ENCODE results near the gene STMP1.
"Not testable (repeated sequence)": the region's sequence is repeated elsewhere in the genome, so short reads cannot be mapped to it uniquely, and the experiment has no call there.

The STMP1 gene

GRCh38 chr7:135692606-135693005, 30.3 kb downstream of the STMP1 start:
- H3K27ac ChIP-seq (ENCODE audit: low read depth in 2 of 2, low read length in 2 of 2); H3K36me3 ChIP-seq (ENCODE audit: control insufficient read depth in 2 of 2, insufficient read depth in 2 of 2, low read length in 2 of 2); H3K9me3 ChIP-seq (ENCODE audit: control insufficient read depth in 2 of 2, low read length in 2 of 2); H3K4me3 ChIP-seq (ENCODE audit: low read length in 2 of 2); H3K9ac ChIP-seq (ENCODE audit: low read depth in 1 of 2, low read length in 2 of 2); H3K4me1 ChIP-seq (ENCODE audit: control insufficient read depth in 2 of 2, insufficient read depth in 2 of 2, low read length in 2 of 2); H3K27me3 ChIP-seq (ENCODE audit: control insufficient read depth in 2 of 2, insufficient read depth in 2 of 2, low read length in 2 of 2): not testable (repeated sequence)

GRCh38 chr7:135693558-135693957, 31.2 kb downstream of the STMP1 start:
- Histone ChIP-seq H3K27ac (ENCODE audit: low read depth in 2 of 2, low read length in 2 of 2) (no peak overlapping the region), H3K27me3 (ENCODE audit: control insufficient read depth in 2 of 2, insufficient read depth in 2 of 2, low read length in 2 of 2) (no peaks in the 10 kb centered on the region), H3K9me3 (ENCODE audit: control insufficient read depth in 2 of 2, low read length in 2 of 2) (no peaks in the 10 kb centered on the region), H3K4me1 (ENCODE audit: control insufficient read depth in 2 of 2, insufficient read depth in 2 of 2, low read length in 2 of 2) (no peaks in the 10 kb centered on the region), H3K36me3 (ENCODE audit: control insufficient read depth in 2 of 2, insufficient read depth in 2 of 2, low read length in 2 of 2) (peaks cover 2% of the 10 kb centered on the region in 2 donors), H3K9ac (ENCODE audit: low read depth in 1 of 2, low read length in 2 of 2) (no peak overlapping the region), H3K4me3 (ENCODE audit: low read length in 2 of 2) (no peak overlapping the region)

- Histone ChIP-seq H3K27ac (ENCODE audit: low read depth in 2 of 2, low read length in 2 of 2) (no peak overlapping the region), H3K9ac (ENCODE audit: low read depth in 1 of 2, low read length in 2 of 2) (no peak overlapping the region)
These were observed 35.1 kb downstream of the STMP1 start for GRCh38 chr7:135697276-135698049.

GRCh38 chr7:135704074-135704473, 41.8 kb downstream of the STMP1 start:
- Histone ChIP-seq H3K27ac (ENCODE audit: low read depth in 2 of 2, low read length in 2 of 2) (no peak overlapping the region), H3K9me3 (ENCODE audit: control insufficient read depth in 2 of 2, low read length in 2 of 2) (no peaks in the 10 kb centered on the region), H3K36me3 (ENCODE audit: control insufficient read depth in 2 of 2, insufficient read depth in 2 of 2, low read length in 2 of 2) (no peaks in the 10 kb centered on the region), H3K4me3 (ENCODE audit: low read length in 2 of 2) (no peak overlapping the region), H3K4me1 (ENCODE audit: control insufficient read depth in 2 of 2, insufficient read depth in 2 of 2, low read length in 2 of 2) (no peaks in the 10 kb centered on the region), H3K9ac (ENCODE audit: low read depth in 1 of 2, low read length in 2 of 2) (no peak overlapping the region), H3K27me3 (ENCODE audit: control insufficient read depth in 2 of 2, insufficient read depth in 2 of 2, low read length in 2 of 2) (no peaks in the 10 kb centered on the region)

More at GRCh38 chr7:135697276-135698049, 35.1 kb downstream of the STMP1 start:
- H3K4me3 ChIP-seq (ENCODE audit: low read length in 2 of 2) = no peak overlapping the region
- no peaks in the 10 kb centered on the region for H3K4me1 ChIP-seq (ENCODE audit: control insufficient read depth in 2 of 2, insufficient read depth in 2 of 2, low read length in 2 of 2)
- peaks cover 0 to under 1% of the 10 kb centered on the region in 2 donors for H3K36me3 ChIP-seq (ENCODE audit: control insufficient read depth in 2 of 2, insufficient read depth in 2 of 2, low read length in 2 of 2)
- no peaks in the 10 kb centered on the region for H3K27me3 ChIP-seq (ENCODE audit: control insufficient read depth in 2 of 2, insufficient read depth in 2 of 2, low read length in 2 of 2)
- H3K9me3 ChIP-seq (ENCODE audit: control insufficient read depth in 2 of 2, low read length in 2 of 2) = no peaks in the 10 kb centered on the region

- Histone ChIP-seq H3K4me1 (ENCODE audit: control insufficient read depth in 2 of 2, insufficient read depth in 2 of 2, low read length in 2 of 2) (no peaks in the 10 kb centered on the region), H3K4me3 (ENCODE audit: low read length in 2 of 2) (no peak overlapping the region), H3K36me3 (ENCODE audit: control insufficient read depth in 2 of 2, insufficient read depth in 2 of 2, low read length in 2 of 2) (no peaks in the 10 kb centered on the region), H3K27ac (ENCODE audit: low read depth in 2 of 2, low read length in 2 of 2) (no peak overlapping the region), H3K27me3 (ENCODE audit: control insufficient read depth in 2 of 2, insufficient read depth in 2 of 2, low read length in 2 of 2) (no peaks in the 10 kb centered on the region), H3K9ac (ENCODE audit: low read depth in 1 of 2, low read length in 2 of 2) (no peak overlapping the region), H3K9me3 (ENCODE audit: control insufficient read depth in 2 of 2, low read length in 2 of 2) (no peaks in the 10 kb centered on the region)
These were observed 42.4 kb downstream of the STMP1 start for GRCh38 chr7:135704698-135705097.

GRCh38 chr7:135706038-135706742, 43.9 kb downstream of the STMP1 start:
- Histone ChIP-seq H3K27ac (ENCODE audit: low read depth in 2 of 2, low read length in 2 of 2) (no peak overlapping the region), H3K27me3 (ENCODE audit: control insufficient read depth in 2 of 2, insufficient read depth in 2 of 2, low read length in 2 of 2) (no peaks in the 10 kb centered on the region), H3K9ac (ENCODE audit: low read depth in 1 of 2, low read length in 2 of 2) (no peak overlapping the region), H3K4me1 (ENCODE audit: control insufficient read depth in 2 of 2, insufficient read depth in 2 of 2, low read length in 2 of 2) (no peaks in the 10 kb centered on the region), H3K9me3 (ENCODE audit: control insufficient read depth in 2 of 2, low read length in 2 of 2) (no peaks in the 10 kb centered on the region), H3K4me3 (ENCODE audit: low read length in 2 of 2) (no peak overlapping the region), H3K36me3 (ENCODE audit: control insufficient read depth in 2 of 2, insufficient read depth in 2 of 2, low read length in 2 of 2) (no peaks in the 10 kb centered on the region)

- Histone ChIP-seq H3K27ac (ENCODE audit: low read depth in 2 of 2, low read length in 2 of 2) (no peak overlapping the region), H3K9me3 (ENCODE audit: control insufficient read depth in 2 of 2, low read length in 2 of 2) (no peaks in the 10 kb centered on the region), H3K36me3 (ENCODE audit: control insufficient read depth in 2 of 2, insufficient read depth in 2 of 2, low read length in 2 of 2) (no peaks in the 10 kb centered on the region), H3K4me1 (ENCODE audit: control insufficient read depth in 2 of 2, insufficient read depth in 2 of 2, low read length in 2 of 2) (no peaks in the 10 kb centered on the region), H3K9ac (ENCODE audit: low read depth in 1 of 2, low read length in 2 of 2) (no peak overlapping the region), H3K27me3 (ENCODE audit: control insufficient read depth in 2 of 2, insufficient read depth in 2 of 2, low read length in 2 of 2) (no peaks in the 10 kb centered on the region), H3K4me3 (ENCODE audit: low read length in 2 of 2) (no peak overlapping the region)
These were observed 44.7 kb downstream of the STMP1 start for GRCh38 chr7:135706858-135707569.

GRCh38 chr7:135707570-135707966, 45.3 kb downstream of the STMP1 start:
- Histone ChIP-seq H3K4me1 (ENCODE audit: control insufficient read depth in 2 of 2, insufficient read depth in 2 of 2, low read length in 2 of 2) (no peaks in the 10 kb centered on the region), H3K9me3 (ENCODE audit: control insufficient read depth in 2 of 2, low read length in 2 of 2) (no peaks in the 10 kb centered on the region), H3K27ac (ENCODE audit: low read depth in 2 of 2, low read length in 2 of 2) (no peak overlapping the region), H3K36me3 (ENCODE audit: control insufficient read depth in 2 of 2, insufficient read depth in 2 of 2, low read length in 2 of 2) (no peaks in the 10 kb centered on the region), H3K9ac (ENCODE audit: low read depth in 1 of 2, low read length in 2 of 2) (no peak overlapping the region), H3K4me3 (ENCODE audit: low read length in 2 of 2) (no peak overlapping the region), H3K27me3 (ENCODE audit: control insufficient read depth in 2 of 2, insufficient read depth in 2 of 2, low read length in 2 of 2) (no peaks in the 10 kb centered on the region)

GRCh38 chr7:135708041-135708440, 45.7 kb downstream of the STMP1 start:
- Histone ChIP-seq H3K4me3 (ENCODE audit: low read length in 2 of 2) (no peak overlapping the region), H3K9me3 (ENCODE audit: control insufficient read depth in 2 of 2, low read length in 2 of 2) (no peaks in the 10 kb centered on the region), H3K27me3 (ENCODE audit: control insufficient read depth in 2 of 2, insufficient read depth in 2 of 2, low read length in 2 of 2) (no peaks in the 10 kb centered on the region), H3K36me3 (ENCODE audit: control insufficient read depth in 2 of 2, insufficient read depth in 2 of 2, low read length in 2 of 2) (no peaks in the 10 kb centered on the region), H3K4me1 (ENCODE audit: control insufficient read depth in 2 of 2, insufficient read depth in 2 of 2, low read length in 2 of 2) (no peaks in the 10 kb centered on the region), H3K9ac (ENCODE audit: low read depth in 1 of 2, low read length in 2 of 2) (no peak overlapping the region), H3K27ac (ENCODE audit: low read depth in 2 of 2, low read length in 2 of 2) (no peak overlapping the region)

- H3K27me3 ChIP-seq (ENCODE audit: control insufficient read depth in 2 of 2, insufficient read depth in 2 of 2, low read length in 2 of 2) = no peaks in the 10 kb centered on the region
- H3K9ac ChIP-seq (ENCODE audit: low read depth in 1 of 2, low read length in 2 of 2) = no peak overlapping the region
- H3K36me3 ChIP-seq (ENCODE audit: control insufficient read depth in 2 of 2, insufficient read depth in 2 of 2, low read length in 2 of 2) = no peaks in the 10 kb centered on the region
- no peak overlapping the region for H3K27ac ChIP-seq (ENCODE audit: low read depth in 2 of 2, low read length in 2 of 2)
- H3K4me3 ChIP-seq (ENCODE audit: low read length in 2 of 2) = no peak overlapping the region
- no peaks in the 10 kb centered on the region for H3K9me3 ChIP-seq (ENCODE audit: control insufficient read depth in 2 of 2, low read length in 2 of 2)
- no peaks in the 10 kb centered on the region for H3K4me1 ChIP-seq (ENCODE audit: control insufficient read depth in 2 of 2, insufficient read depth in 2 of 2, low read length in 2 of 2)
These were observed 47.2 kb downstream of the STMP1 start for GRCh38 chr7:135709508-135709907.

Data from mucosa of rectum (tissue), 2 donors.